Stimulated activated CD8-positive, alpha-beta memory T cell treated with anti-CD3 and anti-CD28 coated beads, Interleukin-2, amount 100 ng/mL, for 48 hours (primary cell): Measurements from ENCODE around the gene TEAD1.

ENCODE experiments used
- DNase-seq, 2 donors: peaks; one replicate each; pipeline ENCODE4 v3.0.0-alpha.2; 2020; ENCODE audit warnings: low read depth in 2 of 2

The TEAD1 gene

DNA sequence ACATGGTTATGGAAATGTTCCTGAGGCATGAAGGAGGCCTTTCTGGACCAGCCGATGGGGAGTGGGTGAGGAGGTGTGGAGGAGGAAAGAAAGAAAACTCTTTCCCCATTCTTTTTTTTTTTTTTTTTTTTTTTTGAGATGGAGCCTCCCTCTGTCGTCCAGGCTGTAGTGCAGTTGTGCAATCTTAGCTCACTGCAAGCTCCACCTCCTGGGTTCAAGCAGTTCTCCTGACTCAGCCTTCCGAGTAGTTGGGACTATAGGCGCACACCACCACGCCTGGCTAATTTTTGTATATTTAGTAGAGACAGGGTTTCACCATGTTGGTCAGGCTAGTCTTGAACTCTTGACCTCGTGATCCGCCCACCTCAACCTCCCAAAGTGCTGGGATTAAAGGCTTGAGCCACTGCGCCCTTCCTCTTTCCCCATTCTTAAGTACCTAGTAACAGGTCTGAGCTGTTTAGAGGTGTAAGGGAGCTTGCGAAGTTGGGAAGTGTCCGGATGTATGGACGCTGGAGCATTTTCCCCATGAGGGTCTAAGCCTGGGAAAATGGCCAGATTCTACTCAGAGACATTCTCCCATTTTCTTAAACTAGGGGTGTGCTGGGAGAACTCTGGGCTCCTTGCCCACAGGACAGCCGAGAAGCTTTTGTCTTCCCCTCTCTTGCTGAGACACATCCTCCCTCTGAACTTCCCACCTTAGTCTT, 135.8 kb downstream of the TEAD1 start:
- DNase-seq: no peak

DNA sequence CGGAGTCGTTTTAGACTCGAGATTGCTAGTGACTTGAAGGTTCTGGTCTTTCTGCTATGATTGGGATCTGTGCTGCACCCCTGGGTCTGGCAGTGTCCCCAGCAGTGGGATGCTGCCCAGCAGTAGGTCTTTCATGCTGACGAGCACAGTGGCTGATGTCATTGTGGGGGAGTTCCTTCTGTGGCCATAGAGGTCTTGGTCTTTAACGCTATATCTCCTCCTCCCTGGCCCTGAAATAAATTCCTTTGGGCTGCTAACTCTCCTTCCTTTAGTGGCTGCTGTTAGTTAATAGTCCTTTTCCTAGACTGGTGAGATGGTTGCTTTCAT, 136.3 kb downstream of the TEAD1 start:
- no peak for DNase-seq

DNA sequence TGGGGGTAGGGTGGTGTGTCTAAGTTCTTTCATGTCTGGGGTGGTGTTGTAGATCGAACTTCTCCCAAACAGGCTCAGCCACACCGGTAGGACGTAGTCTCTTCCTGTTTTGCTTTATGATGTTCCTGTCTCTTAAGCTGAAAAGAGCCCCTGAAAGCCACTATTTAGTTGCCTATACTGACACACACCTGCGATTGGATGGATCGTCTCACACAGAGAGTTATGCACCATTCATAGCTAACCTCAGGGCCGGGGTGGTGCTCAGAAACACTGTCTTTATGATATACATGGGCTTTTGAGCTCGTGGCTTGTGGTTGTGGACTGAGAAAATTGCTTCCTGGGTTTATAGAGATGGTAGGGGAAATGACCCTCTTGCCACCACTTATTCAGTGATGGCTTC, 137.6 kb downstream of the TEAD1 start:
- no peak for DNase-seq

DNA sequence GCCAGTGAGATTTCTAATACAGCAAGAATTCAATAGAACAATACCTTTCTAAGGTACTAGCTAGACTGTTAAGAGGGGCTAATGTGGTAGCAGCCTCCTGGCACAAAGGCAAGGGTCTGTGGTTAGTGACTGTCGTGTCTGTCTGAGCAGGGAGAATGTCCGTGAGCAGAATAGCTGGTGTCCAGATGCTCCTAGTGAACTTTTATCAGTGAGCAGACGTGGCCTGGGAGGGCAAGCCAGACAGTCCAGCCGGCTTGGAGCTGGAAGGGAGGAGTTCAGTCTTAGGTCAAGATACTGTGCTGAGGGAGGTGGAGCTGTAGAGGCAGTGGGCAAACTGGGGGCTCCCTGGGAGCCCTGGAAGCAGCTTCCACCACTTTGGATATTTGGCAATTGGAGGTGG, 138.6 kb downstream of the TEAD1 start:
- no peak for DNase-seq

DNA sequence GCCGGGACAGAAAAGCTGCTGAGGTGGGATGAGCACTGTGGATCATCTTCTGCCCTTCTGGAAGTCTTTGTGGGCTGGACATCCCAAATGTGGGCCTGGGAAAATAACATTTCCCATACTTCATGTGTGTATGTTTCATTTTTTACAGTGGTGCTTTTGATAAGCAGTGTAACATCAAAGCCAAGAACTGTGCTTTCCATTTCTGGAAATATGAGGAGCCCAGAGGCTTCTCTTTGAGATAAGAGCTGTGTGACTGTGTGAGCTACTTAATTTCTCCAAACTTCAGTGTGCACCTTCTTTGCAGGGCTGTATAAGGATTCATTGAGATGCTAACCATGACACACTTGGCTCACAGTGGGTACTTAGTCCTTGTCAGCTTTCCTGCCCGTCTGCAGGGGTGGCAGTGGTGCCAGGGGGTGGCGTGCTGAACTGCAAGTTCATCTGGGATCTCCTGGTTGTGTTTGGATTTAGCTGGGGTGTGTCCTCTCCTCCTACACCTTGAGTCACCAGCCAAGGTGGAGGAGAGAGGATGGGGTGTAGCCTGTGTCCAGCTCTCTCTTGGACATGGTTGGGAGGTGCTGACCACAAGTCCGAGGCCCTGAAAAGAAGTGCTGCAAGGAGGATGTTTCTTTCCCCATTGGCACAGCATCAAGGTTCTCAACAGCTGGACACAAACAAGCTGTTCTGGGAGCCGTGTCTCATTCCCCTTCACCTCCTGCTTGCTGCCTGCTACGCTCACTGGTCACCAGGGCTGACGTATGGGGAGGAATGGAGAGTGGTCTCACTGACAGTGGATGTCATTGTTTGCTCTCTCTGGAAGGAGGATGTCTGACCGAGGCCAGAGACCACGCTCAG, 139.4 kb downstream of the TEAD1 start:
- no peak for DNase-seq

DNA sequence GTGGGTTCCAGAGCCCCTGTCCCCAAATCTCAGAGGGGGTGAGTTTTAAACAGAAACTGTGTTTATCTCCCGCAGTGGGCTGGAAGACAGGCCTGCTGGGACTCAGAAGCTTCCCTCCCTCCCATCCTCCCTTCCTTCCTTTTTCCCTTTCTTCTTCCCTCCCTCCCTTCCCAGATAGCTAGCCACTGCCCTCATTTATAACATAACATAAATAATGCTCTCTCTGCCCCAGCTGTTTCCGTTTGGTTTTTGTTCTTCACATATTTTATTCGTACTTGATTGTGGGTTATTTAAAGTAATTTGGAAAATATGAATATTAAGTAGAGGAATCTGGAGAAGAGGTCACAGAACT, 140.9 kb downstream of the TEAD1 start:
- no peak for DNase-seq

DNA sequence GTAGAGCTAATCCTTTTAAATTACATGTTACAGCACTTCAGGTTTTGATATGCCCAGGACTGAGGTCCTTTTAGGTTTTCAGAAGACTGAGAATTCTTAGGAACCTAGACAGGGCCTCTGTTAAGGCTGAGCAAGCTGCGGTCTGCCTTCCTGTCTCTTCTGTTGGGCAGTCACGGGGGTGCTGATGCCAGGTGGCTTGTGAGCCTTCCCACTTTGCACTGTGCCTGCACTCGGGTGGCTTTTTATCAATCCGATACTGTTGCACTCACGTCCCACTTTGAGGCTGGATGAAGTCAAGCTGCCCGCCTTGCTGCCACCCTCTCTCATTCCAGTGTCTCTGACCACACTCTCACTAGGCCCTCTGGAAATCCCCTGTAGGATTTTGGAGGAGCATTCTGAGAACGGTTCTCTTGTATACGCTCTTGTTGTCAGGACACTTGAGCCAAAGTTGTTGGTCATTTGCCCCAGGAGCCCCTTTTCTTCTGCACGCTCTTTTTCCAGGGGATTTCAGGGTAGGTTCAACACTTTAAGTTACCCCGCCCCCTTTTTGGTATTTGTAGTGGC, 141.8 kb downstream of the TEAD1 start:
- DNase-seq: no peak

DNA sequence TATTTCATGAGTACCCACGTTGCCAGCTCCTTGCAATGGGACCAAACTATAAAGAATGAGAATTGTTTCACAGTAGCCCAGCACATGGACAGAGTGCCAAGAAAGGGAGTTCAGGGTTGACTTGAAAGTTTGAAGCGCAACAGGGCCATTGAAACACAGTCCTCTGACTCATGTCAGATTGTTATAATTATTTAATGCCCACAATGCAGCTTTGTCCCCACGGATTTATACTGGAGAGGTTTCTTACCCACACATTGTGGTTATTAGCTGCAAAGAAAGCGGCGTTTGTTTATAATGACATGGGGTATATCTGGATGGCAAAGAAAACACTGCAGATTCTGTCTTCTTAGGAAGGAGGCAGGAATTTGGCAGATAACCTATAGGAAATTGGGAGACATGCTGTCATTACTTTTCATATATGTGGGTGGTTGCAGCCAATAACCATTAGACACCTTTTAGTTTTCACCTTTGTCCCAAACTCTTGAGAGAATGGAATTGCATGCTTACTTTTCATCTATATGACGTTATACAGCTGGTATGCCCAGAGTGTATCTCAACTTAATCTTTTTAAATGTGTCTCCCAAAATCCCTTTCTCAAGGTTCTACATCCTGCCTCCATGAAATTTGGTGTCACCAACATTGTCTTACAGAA, 143.6 kb downstream of the TEAD1 start:
- DNase-seq: no peak

DNA sequence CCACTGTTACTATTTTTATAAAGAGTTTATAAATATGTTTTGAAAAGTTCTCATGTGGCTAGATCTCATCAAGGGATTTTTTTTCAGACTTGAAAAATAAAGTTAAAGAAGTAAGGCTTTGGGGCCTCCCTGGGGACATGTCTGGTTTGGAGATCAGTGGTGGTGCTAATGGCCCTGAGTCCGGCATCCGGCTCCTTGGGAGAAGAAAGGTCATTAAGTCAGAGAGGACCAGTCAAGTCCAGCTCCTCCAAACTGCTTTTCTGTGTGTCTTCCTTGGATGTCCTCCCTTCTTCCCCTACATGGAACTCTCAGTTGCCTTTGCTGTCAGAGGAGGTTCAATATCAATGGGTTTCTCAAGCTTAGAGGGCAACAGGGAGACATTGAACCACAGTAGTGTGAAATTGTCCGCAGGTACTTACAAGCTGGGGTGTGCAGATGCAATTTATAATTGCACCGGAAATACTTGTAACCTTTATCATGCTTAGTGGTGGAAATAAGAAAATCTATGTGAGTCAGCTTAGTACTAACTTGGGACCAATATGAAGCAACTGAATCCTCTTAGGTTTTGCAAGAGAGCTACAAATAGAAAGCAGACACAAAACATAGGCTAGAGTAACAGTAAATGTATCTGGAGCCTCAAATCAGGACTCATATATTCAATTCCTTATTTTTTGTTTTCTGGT, 144.3 kb downstream of the TEAD1 start:
- no peak for DNase-seq

DNA sequence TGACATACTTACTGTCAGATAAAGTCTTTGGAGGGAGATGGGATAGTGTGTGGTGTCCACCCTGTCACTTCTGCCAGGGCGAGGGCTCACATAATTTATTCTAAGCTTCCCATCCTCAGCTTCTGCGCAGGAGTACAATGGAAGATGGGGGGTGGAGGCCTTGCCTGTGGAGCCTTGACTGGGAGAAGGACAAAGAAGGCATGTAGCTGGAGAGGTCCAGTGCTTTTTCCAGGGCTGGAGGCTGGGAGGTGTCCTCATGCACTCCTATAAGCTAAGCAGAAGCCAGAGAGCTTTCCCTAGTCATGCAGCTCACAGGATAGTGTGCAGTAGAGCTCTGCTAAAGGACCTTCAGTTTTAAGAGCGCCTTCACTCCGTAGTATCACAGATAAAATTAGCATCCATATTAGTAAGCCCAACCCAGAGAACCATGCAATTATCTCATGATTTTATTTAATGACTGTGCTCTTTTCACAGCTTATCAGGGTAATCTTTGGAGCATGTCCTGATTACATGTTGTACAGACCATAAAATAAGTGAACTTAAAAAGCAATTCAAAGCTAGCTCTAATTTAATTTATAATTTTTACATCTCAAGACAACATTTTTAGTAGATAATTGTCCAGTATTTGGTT, 148.3 kb downstream of the TEAD1 start:
- no peak for DNase-seq

DNA sequence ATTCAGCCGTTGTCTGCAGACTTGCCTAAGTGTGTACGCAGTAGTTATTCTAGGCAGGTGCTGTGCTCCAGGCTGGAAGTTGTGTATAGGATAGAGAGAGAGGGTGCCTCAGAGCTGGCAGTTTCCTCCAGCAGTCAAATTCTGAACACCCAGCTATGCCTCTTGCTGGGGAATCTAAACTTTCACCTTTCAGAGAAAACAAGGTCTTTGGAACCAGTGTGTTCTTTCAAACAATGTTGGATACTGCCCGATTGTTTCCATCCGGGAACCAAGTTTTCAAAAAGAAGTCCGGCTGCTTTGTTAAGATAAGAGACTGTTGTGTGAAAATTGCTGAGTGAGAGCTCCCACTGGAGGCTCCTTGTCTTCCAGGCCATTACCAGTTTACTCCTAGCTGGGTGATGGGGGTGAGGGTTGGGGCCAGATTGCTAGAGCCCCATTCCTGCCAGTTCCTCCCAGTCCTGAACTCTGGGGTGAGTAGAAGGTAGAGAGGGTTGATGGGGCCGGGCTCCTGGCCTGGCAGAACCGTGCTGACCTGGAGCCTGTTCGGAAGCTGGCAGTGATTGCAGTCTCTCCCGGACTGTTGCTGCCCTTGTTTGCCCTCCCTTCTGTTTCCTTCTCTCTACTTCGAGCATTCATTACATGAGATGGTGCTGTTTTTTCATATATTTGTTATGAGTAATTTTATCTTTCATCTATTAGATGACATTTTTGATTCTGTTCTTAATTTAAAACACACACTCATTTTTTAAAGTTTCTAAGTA, 150.2 kb downstream of the TEAD1 start:
- DNase-seq: no peak

DNA sequence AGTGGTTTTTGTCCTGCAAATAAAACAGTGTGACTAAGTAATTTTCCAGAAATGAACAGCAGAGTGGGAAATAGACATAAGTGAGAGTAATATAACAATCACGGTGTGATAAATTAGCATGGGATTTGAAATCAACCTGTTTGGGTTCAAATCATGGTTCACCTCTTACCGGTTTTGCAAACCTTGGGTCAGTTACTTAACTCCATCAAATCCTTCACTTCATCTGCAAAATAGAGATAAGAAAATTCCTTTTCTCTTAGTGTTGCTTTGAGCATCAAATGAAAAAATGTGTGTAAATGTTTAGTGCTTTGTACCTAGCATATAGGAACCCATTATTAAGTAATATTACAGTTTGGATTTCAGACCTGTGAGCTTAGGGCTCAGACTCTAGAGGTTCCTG, 152.2 kb downstream of the TEAD1 start:
- no peak for DNase-seq

DNA sequence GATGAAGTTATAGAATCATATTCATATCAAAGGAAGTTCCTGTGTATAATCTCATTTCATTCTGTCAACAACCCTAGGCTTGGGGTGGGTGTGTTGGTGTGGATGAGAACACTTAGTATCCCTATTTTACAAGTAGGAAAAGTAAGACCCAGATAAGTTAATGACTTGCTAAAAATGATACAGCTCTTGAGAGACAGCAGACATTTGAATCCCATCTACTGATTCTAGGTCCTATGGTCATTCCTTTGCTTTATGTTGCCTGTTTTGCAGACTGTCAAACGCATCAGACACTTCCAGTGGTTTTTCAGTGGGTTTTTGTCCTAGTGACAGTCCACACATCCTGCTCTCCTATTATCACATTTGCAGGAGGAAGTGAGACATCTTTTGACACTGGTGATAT, 153.1 kb downstream of the TEAD1 start:
- DNase-seq: no peak

DNA sequence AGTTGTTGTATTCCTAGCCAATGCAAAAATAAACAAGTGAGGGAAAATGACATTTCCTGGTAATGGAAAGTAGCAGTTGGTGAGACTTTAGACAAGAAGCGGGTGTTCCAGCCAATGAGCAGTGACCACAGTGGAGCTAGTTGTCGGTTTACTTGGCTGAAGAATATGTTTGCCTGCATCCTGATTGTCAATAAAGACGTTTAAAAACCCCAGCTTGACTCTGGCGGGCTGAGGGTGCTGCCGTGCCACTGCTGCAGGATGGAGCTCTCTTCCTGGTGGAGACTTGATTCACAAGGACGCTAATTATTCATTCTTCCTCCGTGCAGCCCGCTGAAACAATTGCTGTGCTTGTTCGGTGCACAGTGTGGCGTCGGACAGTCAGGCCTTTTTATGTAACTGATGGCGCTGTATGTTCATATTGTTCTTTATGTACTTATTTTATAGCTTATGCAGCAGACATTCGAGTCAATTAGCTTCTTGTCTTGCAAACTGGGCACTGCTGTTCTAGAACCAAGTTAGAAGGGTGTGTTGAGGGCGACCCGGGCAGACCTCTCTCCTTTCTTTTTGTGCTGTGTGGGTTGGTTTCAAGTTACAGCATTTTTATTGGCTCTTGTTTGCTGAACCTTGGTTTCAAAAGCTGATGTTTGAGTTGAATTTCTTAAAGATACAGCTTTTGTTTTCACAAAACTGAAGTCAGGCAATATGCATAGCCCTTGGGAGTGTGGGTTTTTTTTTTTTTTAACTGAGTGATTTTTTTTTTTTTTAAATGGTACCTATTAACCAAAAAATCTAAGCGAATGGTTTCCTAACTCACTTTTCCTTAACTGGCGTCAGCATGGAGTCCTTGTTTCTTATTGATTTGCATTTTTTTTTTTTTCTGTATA, 153.9 kb downstream of the TEAD1 start:
- DNase-seq: no peak

DNA sequence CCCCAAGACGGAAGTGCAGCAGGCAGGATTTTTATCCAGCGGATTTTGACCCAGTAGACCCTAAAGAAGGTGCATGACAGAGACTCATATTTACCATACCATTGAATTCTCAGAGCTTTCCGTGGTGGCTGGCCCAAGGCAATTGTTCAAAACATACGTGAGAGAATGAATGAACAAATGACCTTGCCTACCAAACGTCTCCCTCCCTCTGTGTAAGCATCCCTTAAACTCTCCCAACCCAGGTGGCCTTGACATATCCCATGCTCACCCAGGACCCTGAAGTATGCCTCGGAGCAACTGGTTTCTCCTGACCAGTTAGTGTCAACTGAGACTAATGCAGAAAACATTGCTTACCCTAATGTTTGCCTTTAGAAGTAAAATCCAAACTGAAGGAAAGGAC, 154.9 kb downstream of the TEAD1 start:
- DNase-seq: no peak

DNA sequence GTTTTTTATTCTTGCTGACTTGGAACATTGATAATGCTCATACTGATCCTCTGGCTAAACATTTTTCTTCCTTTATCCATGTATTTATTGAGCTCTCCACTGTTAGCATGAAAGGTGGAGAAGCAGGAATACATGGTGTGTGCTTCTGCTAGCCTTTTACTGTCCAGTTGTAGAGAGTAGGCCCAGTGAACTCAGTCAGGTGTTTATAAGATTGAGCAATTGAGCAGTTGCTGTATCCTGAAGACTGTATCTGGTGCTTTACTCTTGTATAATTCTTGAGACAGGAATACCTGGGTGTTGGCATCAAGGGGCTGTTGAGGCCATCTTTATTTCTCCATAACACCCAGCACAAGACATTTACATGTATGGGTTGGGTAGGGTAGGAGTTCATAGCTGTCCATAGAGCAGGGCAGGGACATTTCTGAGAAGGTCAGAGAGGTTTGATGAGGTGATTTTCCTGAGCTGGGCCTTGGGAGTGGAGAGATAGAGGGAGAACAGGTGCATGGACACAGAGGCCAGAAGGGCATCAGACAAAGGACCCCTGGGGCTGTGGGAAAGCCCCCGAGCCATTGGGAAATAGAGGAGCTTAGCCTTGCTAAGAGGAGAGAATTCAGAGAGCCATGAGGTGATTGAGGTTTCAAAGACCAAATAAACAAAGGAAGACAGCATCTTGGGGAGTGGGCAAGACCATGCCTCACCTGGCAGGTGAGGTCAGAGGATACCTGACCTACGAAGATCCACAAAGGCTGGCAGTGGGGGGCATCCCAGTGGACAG, 155.5 kb downstream of the TEAD1 start:
- no peak for DNase-seq

DNA sequence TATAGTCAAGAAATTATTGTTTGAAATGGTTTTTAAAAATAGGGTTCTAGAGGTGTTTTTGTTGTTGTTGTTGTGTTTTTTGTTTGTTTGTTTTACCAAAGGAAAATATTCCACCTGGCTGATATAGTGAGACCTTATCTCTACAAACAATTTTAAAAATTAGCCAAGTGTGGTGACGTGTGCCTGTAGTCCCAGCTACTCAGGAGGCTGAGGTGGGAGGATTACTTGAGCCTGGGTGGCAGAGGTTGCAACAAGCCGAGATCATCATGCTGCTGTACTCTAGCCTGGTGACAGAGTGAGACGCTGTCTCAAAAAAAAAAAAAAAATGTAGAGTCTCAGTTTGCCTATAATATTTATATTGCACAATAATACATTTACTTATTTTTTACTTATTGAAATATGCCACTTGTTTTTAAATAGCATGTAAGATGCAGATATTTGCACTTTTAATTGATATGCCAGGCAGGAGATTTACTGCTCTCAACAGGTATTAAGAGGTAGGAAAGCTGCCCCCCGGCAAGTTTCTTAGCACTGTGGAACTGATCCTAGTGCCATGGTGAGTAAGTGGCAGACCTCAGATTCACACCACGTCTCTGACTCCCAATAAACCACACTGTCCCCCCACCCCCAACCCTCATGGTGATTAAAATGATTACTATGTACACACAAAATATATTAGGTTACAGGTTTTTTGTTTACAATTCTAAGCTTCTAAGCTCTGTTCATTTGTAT, 157.4 kb downstream of the TEAD1 start:
- DNase-seq: no peak

DNA sequence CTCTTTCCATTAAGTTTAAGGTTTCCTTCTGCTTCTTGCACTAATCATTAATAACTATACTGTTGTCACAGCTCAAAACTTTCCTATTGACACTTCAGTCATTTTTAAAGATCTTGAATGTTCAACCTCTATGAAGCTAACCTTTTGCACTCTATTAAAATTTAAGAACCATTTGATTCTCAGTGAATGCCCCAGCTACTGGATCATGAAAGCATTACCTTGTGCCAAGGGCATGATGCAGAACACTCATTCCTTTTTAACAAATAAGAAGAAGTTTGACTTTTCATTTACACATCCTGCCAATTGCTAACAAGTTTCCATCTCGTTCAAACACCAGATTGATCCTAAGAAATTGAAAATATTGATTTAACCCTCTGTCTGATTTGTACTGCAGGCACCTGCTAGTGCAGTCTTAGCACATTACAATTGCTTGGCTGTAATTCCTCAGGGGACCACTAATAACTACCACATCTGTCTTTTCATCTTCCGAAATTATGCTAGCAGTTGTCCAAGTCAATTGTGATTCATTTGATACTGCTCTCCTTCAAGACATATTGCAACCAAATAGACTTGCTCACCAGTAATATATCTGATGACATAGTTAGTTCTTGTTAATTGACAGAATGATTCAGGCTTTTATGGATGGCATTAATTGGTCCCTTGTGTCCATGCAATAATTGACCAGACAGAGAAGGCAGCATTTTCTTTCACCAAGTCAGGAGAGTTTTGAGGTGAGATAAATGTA, 158.4 kb downstream of the TEAD1 start:
- no peak for DNase-seq
